Activated CD8-positive, alpha-beta memory T cell treated with anti-CD3 and anti-CD28 coated beads, Interleukin-2, amount 50 U/mL, for 1 hour (primary cell): Measurements from ENCODE around the gene PPP2CA.
A peak's percentile ranks its signal among the peaks of the same experiment; 100 is the strongest.
"Not testable (repeated sequence)": the region's sequence is repeated elsewhere in the genome, so short reads cannot be mapped to it uniquely, and the experiment has no call there.

Experiments
- DNase-seq: peaks from one replicate; pipeline ENCODE4 v3.0.0-alpha.2; 2020; ENCODE audit errors: extremely low read depth

PPP2CA gene

GRCh38 chr5:134225780-134226440 is at the start of gene PPP2CA:
TSS of gene PPP2CA (minus strand) at chr5:134226073. CDS start at chr5:134225861, 212 bp downstream.
- peak; percentile 98 for DNase-seq

GRCh38 chr5:134273642-134274395 is 47.9 kb upstream of the PPP2CA start:
- DNase-seq = no peak

- DNase-seq = no peak
Measured at GRCh38 chr5:134271059-134271458, 45.2 kb upstream of the PPP2CA start.

- no peak for DNase-seq
Measured at GRCh38 chr5:134268919-134269318, 43.0 kb upstream of the PPP2CA start.

GRCh38 chr5:134268019-134268601 is 42.2 kb upstream of the PPP2CA start:
- no peak for DNase-seq

- no peak for DNase-seq
Measured at GRCh38 chr5:134267366-134268018, 41.6 kb upstream of the PPP2CA start.

GRCh38 chr5:134263801-134264200 is 37.9 kb upstream of the PPP2CA start:
- no peak for DNase-seq

GRCh38 chr5:134262629-134263028 is 36.8 kb upstream of the PPP2CA start:
- not testable (repeated sequence) for DNase-seq

- no peak for DNase-seq
Measured at GRCh38 chr5:134258896-134259295, 33.0 kb upstream of the PPP2CA start.

GRCh38 chr5:134257176-134257575 is 31.3 kb upstream of the PPP2CA start:
- DNase-seq = no peak

GRCh38 chr5:134255418-134256150 is 29.7 kb upstream of the PPP2CA start:
- no peak for DNase-seq

- DNase-seq = not testable (repeated sequence)
Measured at GRCh38 chr5:134253368-134254153, 27.7 kb upstream of the PPP2CA start.

GRCh38 chr5:134252671-134253070 is 26.8 kb upstream of the PPP2CA start:
- DNase-seq = no peak

- no peak for DNase-seq
Measured at GRCh38 chr5:134250949-134251348, 25.1 kb upstream of the PPP2CA start.

GRCh38 chr5:134249469-134250379 is 23.9 kb upstream of the PPP2CA start:
- DNase-seq = no peak

GRCh38 chr5:134248256-134248655 is 22.4 kb upstream of the PPP2CA start:
- no peak for DNase-seq

- DNase-seq = no peak
Measured at GRCh38 chr5:134247428-134248224, 21.8 kb upstream of the PPP2CA start.

- no peak for DNase-seq
Measured at GRCh38 chr5:134246771-134247427, 21.0 kb upstream of the PPP2CA start.
